AG09309 (cell line): ENCODE results near the gene TLL1.

Source experiments
- DNase-seq: peaks from one replicate; pipeline ENCODE4 v3.0.0-alpha.2; 2010; ENCODE audit warnings: low read depth
- H3K4me3 ChIP-seq: 2 replicates; pipeline ENCODE4 v1.5.1; 2011; ENCODE audit warnings: mild to moderate bottlenecking, low read depth, low read length, moderate library complexity; ENCODE audit not compliant: control insufficient read depth
- CTCF ChIP-seq: IDR thresholded peaks from 2 replicates; pipeline ENCODE4 v1.5.1; 2011; ENCODE audit warnings: mild to moderate bottlenecking, low read depth, low read length, inconsistent platforms; ENCODE audit not compliant: insufficient read depth, control insufficient read depth; ENCODE audit errors: missing control alignments

TLL1 gene

DNA sequence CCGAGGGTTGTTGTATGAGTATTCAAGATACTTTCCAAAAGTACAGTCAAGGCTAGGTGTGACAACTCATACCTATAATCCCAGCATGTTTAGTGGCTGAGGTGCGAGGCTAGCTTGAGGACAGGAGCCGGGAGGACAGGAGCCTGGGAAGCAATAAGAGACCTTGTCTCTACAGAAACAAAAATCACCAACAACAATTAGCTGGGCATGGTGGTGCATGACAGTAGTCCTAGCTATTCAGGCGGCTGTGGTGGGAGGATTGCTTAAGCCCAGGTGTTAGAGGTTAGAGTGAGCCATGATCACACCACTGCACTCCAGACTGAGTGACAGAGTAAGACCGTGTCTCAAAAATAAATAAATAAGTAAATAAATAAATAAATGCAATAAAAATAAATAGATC, 91.6 kb downstream of the TLL1 start:
- DNase-seq, result no peak
- no peak for TF ChIP-seq CTCF
- H3K4me3 ChIP-seq, result no peak overlapping the region

DNA sequence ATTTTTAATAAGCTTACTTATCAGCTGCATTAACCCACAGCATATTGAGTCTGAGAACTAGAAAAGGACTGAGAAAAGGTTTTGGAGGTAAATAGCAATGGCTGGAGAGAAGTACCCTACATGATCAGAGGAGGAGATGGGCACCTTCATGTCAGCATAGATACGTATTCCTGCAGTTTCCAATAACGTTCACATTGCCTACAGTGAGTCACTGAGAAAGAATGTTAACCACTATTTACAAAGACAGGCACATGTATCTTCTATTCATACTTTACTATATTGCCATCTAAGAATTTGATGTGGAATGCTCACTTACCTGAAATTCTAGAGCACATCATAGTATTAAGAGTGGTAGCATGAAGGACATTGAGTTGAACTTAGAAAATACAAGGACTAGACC, 92.5 kb downstream of the TLL1 start:
- H3K4me3 ChIP-seq, result no peak overlapping the region
- TF ChIP-seq CTCF, result no peak
- no peak for DNase-seq

DNA sequence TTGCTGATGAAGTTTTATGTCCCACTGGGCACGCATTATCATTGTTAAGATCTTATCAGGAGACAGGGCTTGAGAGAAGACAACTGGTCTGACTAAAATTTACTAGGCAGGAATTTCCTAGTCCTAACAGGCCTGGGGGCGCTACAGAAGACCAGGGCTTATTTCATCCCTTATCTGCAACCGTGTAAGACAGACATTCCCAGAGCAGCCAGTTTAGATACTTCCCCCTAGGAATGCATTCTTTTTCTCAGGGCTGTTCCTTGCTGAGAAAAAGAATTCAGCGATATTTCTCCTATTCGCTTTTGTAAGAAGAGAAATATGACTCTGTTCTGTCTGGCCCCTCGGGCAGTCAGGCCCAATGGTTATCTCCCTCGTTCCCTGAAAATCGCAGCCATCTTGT, 93.8 kb downstream of the TLL1 start:
- no peak overlapping the region for H3K4me3 ChIP-seq
- no peak for DNase-seq
- no peak for TF ChIP-seq CTCF

DNA sequence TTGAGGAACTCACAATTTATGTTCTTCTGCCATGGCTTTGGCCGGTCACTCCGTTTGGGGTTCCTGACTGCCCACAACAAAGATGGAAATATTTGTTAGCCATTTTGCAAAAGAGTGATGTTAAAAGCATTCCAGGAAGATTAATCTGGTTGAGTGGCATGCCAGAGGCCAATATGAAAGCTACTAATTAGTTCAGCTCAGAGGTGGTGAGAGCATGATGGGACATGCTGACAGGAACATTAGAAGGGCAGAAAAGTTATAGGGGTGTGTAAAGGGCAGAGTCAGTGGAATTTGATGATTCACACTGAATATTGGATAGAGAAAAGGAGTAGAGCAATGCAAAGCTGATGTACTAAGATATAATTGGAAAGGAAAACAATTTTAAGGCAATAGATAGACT, 94.4 kb downstream of the TLL1 start:
- TF ChIP-seq CTCF, result no peak
- DNase-seq, result no peak
- H3K4me3 ChIP-seq, result no peak overlapping the region

DNA sequence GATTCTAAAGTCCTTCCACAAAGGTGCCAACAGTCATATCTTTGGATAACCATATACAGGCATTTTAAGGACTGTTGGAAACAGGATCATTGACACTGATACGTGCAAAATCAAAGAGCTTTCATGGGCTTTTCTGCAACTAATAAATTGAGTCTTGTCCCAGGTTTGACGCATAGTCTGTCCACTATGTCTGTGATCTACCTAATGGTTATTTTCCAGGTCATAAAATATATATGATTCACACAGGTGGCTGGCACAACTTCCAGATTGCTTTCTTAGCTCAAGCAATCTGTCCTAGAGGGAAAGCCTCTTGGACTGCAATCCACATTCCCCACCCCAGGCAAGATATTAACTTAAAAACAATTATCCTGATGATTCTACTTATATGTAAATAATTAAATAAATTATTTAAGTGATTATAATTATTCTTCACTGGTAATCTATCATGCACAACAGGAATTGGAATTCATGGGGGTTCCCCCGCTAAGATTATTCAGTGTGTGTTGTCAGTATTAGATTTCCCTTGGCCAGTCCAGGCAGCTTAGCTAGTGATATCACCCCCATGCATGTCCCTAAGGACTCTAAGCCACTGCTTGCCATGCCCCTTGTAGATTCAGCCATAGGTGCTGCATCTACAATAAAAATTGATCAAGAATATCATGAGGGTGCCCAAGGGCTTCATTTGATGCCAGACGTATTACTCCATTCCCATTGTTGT, 97.8 kb downstream of the TLL1 start:
- TF ChIP-seq CTCF, result no peak
- no peak for DNase-seq
- no peak overlapping the region for H3K4me3 ChIP-seq

- no peak for TF ChIP-seq CTCF
- DNase-seq, result no peak
- no peak overlapping the region for H3K4me3 ChIP-seq
Measured at GRCh38 chr4:165971446-165971845, 98.4 kb downstream of the TLL1 start.
